Astrocyte (in vitro differentiated cells and primary cell): ENCODE measurements around the gene KRT77.

Source experiments
- EZH2 ChIP-seq: IDR thresholded peaks from 2 replicates; pipeline ENCODE4 v1.6.1; 2012; ENCODE audit warnings: mild to moderate bottlenecking, low read length, inconsistent platforms; ENCODE audit not compliant: insufficient read depth
- TF ChIP-seq, protein P1 (sequence below): IDR thresholded peaks from 2 replicates; pipeline ENCODE4 v1.5.1; 2011; ENCODE audit warnings: low read depth, mild to moderate bottlenecking, inconsistent platforms, low read length, moderate library complexity; ENCODE audit not compliant: insufficient read depth

DNA sequence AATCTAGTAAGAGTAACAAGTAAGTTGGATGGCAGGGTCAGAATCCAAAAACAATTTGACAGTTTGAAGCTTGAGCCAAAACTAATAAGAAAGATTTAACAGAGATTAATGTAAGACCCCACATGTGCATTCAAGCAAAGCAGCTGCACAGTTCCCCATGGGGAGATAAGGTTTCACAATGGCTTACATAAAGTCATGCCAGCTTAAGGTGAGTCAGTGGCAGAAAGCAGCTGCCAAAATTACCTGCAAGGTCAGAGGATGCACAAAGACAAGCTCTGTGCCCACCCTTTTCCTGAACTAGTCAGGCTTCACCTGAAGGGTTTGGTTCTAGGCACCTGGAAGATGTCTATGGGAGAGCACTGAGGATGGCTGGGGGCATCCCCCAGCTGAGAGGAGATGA is 36.6 kb upstream of the KRT77 start:
- TF ChIP-seq, protein P1, sequence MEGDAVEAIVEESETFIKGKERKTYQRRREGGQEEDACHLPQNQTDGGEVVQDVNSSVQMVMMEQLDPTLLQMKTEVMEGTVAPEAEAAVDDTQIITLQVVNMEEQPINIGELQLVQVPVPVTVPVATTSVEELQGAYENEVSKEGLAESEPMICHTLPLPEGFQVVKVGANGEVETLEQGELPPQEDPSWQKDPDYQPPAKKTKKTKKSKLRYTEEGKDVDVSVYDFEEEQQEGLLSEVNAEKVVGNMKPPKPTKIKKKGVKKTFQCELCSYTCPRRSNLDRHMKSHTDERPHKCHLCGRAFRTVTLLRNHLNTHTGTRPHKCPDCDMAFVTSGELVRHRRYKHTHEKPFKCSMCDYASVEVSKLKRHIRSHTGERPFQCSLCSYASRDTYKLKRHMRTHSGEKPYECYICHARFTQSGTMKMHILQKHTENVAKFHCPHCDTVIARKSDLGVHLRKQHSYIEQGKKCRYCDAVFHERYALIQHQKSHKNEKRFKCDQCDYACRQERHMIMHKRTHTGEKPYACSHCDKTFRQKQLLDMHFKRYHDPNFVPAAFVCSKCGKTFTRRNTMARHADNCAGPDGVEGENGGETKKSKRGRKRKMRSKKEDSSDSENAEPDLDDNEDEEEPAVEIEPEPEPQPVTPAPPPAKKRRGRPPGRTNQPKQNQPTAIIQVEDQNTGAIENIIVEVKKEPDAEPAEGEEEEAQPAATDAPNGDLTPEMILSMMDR: no peak
- no peak for TF ChIP-seq EZH2
